BJ (cell line): Measurements from ENCODE around the gene TSPAN10. TPM values are rescaled to one million over a fixed set of nuclear protein-coding genes. Genes with fewer than 3 reads are reported as not detected.

Experiments
- CTCF ChIA-PET: fragments of 350-600 bp; formaldehyde crosslinking; extraction: SDS; loops from one replicate; lab custom pipeline; 2021; ENCODE audit warnings: antibody characterized with exemption, inconsistent platforms; lab: Yijun Ruan, JAX
- POLR2A ChIA-PET: fragments of 300-600 bp; sonication (Branson Sonifier 250); formaldehyde crosslinking; extraction: SDS; loops from one replicate; lab custom pipeline; 2021; ENCODE audit warnings: antibody characterized with exemption; lab: Charles Lee
- DNase-seq: peaks from one replicate; pipeline ENCODE4 v3.0.0-alpha.2; 2011; ENCODE audit warnings: low read depth
- H3K27me3 ChIP-seq: 2 replicates; pipeline ENCODE4 v1.6.0; 2011; ENCODE audit warnings: low read length; ENCODE audit not compliant: control insufficient read depth, insufficient read depth
- H3K36me3 ChIP-seq: 2 replicates; pipeline ENCODE4 v1.5.1; 2011; ENCODE audit warnings: low read length; ENCODE audit not compliant: control insufficient read depth, insufficient read depth
- H3K4me3 ChIP-seq: 2 replicates; pipeline ENCODE4 v1.5.1; 2011; ENCODE audit warnings: low read depth, mild to moderate bottlenecking, control low read depth, low read length
- polyA plus RNA-seq: library from polyadenylated mRNA; depleted of rRNA; stranded (reverse); fragments of >200 nt; gene quantifications from 2 replicates; pipeline ENCODE4 v1.2.3, GENCODE V29; 2011; rRNA removed
- small RNA-seq: library from RNA; depleted of rRNA; stranded (forward); fragments of <200 nt; gene quantifications from one replicate; pipeline ENCODE3, GENCODE V24; 2012; ENCODE audit warnings: low replicate concordance, low read depth; ENCODE audit not compliant: insufficient read length
- TF ChIP-seq, protein P1 (sequence below): IDR thresholded peaks from 2 replicates; pipeline ENCODE4 v1.5.1; 2011; ENCODE audit warnings: low read depth, mild to moderate bottlenecking, control low read depth, inconsistent platforms, low read length, moderate library complexity; ENCODE audit not compliant: insufficient read depth

TSPAN10 gene
- polyA plus RNA-seq, 1 experiment: 3.0 TPM

DNA sequence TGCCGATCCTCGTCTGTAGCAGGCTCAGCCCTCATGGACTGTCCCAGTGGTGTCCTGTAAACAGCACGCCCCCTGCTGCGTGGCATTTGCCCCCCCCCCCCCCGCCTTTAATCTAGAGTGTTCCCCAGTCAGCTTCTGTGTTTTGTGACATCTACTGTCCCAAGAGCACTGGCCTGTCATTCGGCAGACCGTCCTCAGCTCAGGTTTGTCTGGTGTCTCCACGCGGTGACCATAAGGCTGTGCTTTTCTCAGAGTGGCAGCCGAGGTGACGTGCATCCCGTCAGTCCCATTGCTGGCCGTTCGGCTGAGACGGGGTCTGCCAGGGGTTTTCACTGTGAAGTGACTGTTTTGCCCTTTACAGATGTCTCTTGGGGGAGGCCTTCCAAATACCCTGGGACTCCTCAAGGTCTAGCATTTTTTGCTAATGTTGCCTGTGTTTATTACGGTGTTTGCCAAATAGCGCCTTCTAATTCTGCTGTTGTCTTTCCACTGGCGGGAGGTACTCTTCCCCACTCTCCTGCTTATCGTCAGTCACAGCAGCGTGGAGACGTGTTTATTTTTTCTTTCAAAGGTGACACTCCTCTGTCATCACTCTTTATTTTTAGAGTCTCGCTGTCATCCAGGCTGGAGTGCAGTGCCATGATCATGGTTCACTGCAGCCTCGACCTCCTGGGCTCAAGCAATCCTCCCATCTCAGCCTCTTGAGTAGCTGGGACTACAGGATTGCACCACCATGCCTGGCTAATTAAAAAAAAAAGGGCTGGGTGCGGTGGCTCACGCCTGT lies 60.5 kb downstream of the TSPAN10 start:
- Histone ChIP-seq H3K36me3 (peaks cover 49% of the 10 kb centered on the region), H3K27me3 (no peaks in the 10 kb centered on the region), H3K4me3 (no peak overlapping the region)
- TF ChIP-seq, protein P1, sequence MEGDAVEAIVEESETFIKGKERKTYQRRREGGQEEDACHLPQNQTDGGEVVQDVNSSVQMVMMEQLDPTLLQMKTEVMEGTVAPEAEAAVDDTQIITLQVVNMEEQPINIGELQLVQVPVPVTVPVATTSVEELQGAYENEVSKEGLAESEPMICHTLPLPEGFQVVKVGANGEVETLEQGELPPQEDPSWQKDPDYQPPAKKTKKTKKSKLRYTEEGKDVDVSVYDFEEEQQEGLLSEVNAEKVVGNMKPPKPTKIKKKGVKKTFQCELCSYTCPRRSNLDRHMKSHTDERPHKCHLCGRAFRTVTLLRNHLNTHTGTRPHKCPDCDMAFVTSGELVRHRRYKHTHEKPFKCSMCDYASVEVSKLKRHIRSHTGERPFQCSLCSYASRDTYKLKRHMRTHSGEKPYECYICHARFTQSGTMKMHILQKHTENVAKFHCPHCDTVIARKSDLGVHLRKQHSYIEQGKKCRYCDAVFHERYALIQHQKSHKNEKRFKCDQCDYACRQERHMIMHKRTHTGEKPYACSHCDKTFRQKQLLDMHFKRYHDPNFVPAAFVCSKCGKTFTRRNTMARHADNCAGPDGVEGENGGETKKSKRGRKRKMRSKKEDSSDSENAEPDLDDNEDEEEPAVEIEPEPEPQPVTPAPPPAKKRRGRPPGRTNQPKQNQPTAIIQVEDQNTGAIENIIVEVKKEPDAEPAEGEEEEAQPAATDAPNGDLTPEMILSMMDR: no peak
- no peak for DNase-seq
- ChIA-PET CTCF (no interaction called here), POLR2A (no interaction called here)

Small RNA genes within 50 kb of the gene (small RNA-seq; reads per million reads assigned to genes)
- not detected for gene MIR6786

Other genes with a start within 250 kb of the TSPAN10 start
- 2.3 and 3.1 TPM in 2 replicates for gene BAHCC1, start 241.7 kb upstream of the TSPAN10 start, polyA plus RNA-seq
- gene ACTG1, start 124.4 kb upstream of the TSPAN10 start, polyA plus RNA-seq: 2,988 and 3,774 TPM in 2 replicates
- gene FSCN2, start 108.8 kb upstream of the TSPAN10 start, polyA plus RNA-seq: 1.1 and 1.3 TPM in 2 replicates
- 7.5 and 11.2 TPM in 2 replicates for gene FAAP100, start 84.8 kb upstream of the TSPAN10 start, polyA plus RNA-seq
- 84.9 and 108 TPM in 2 replicates for gene NPLOC4, start 84 bp upstream of the TSPAN10 start, polyA plus RNA-seq
- gene PDE6G, start 19.3 kb downstream of the TSPAN10 start, polyA plus RNA-seq: 0.36 and 0.37 TPM in 2 replicates
- gene OXLD1, start 29.4 kb downstream of the TSPAN10 start, polyA plus RNA-seq: 18.4 and 29.6 TPM in 2 replicates
- gene CCDC137, start 29.5 kb downstream of the TSPAN10 start, polyA plus RNA-seq: 10.8 and 10.9 TPM in 2 replicates
- gene ARL16, start 46.6 kb downstream of the TSPAN10 start, polyA plus RNA-seq: 48.8 and 70.8 TPM in 2 replicates
- 67.2 and 110 TPM in 2 replicates for gene HGS, start 46.8 kb downstream of the TSPAN10 start, polyA plus RNA-seq
- 56.2 and 63.0 TPM in 2 replicates for gene MRPL12, start 66.2 kb downstream of the TSPAN10 start, polyA plus RNA-seq
- 4.9 and 8.4 TPM in 2 replicates for gene SLC25A10, start 75.1 kb downstream of the TSPAN10 start, polyA plus RNA-seq
- not detected in 2 replicates for gene GCGR, start 167.0 kb downstream of the TSPAN10 start, polyA plus RNA-seq
- 64.9 and 89.8 TPM in 2 replicates for gene MCRIP1, start 196.1 kb downstream of the TSPAN10 start, polyA plus RNA-seq
- 0.10 TPM in 1 of 2 replicates, not detected in the other for gene PPP1R27, start 197.9 kb downstream of the TSPAN10 start, polyA plus RNA-seq
- gene P4HB, start 223.3 kb downstream of the TSPAN10 start, polyA plus RNA-seq: 122 and 175 TPM in 2 replicates
- 74.8 and 163 TPM in 2 replicates for gene ARHGDIA, start 234.1 kb downstream of the TSPAN10 start, polyA plus RNA-seq